Measurements from ENCODE around the gene CCDC57. TPM values are rescaled to one million over a fixed set of nuclear protein-coding genes. Genes with fewer than 3 reads are reported as not detected.

The CCDC57 gene
- total RNA-seq, 4 donors from 2014 or later = 8.8 to 31.5 (median 17.1) TPM

- TF ChIP-seq CTCF (IDR thresholded peaks at IDR 0.05; ENCODE audit: low read depth) = no peak
Measured at GRCh38 chr17:82214012-82214628, 1.5 kb upstream of the CCDC57 start.

GRCh38 chr17:82213251-82214011, 789 bp upstream of the CCDC57 start:
- no peak for TF ChIP-seq CTCF (IDR thresholded peaks at IDR 0.05; ENCODE audit: low read depth)

- no peak for TF ChIP-seq CTCF (IDR thresholded peaks at IDR 0.05; ENCODE audit: low read depth)
Measured at GRCh38 chr17:82205720-82206508, 6.7 kb downstream of the CCDC57 start.

- no peak for TF ChIP-seq CTCF (IDR thresholded peaks at IDR 0.05; ENCODE audit: low read depth)
Measured at GRCh38 chr17:82204831-82205719, 7.6 kb downstream of the CCDC57 start.

- no peak for TF ChIP-seq CTCF (IDR thresholded peaks at IDR 0.05; ENCODE audit: low read depth)
Measured at GRCh38 chr17:82203920-82204319, 8.7 kb downstream of the CCDC57 start.

GRCh38 chr17:82202981-82203380, 9.7 kb downstream of the CCDC57 start:
- no peak for TF ChIP-seq CTCF (IDR thresholded peaks at IDR 0.05; ENCODE audit: low read depth)
